ENCODE data around the gene GID4.

DNA sequence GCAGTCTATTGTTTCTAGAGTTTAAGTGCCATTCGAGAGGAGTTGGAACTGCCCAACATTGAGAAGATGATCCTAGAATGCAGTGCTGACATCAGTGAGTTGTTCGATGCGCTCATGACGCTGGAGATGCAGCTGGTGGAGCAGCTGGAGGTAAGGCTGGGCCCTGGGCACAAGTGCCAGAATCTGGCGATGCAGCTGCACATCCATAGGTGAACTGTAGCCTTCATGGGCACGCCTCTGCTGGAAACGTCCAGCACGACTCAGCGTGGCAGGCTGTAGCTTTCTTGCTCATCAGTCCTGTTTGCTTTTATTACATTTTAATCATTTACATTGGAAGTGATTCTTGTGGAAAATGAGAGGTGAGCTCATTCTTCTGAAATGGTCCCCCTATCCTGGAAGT, 34.9 kb upstream of the GID4 start:
- TF ChIP-seq, protein P1, sequence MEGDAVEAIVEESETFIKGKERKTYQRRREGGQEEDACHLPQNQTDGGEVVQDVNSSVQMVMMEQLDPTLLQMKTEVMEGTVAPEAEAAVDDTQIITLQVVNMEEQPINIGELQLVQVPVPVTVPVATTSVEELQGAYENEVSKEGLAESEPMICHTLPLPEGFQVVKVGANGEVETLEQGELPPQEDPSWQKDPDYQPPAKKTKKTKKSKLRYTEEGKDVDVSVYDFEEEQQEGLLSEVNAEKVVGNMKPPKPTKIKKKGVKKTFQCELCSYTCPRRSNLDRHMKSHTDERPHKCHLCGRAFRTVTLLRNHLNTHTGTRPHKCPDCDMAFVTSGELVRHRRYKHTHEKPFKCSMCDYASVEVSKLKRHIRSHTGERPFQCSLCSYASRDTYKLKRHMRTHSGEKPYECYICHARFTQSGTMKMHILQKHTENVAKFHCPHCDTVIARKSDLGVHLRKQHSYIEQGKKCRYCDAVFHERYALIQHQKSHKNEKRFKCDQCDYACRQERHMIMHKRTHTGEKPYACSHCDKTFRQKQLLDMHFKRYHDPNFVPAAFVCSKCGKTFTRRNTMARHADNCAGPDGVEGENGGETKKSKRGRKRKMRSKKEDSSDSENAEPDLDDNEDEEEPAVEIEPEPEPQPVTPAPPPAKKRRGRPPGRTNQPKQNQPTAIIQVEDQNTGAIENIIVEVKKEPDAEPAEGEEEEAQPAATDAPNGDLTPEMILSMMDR (IDR thresholded peaks at IDR 0.05; ENCODE audit: low read depth, low read length) = no peak
- TF ChIP-seq POLR2A (IDR thresholded peaks at IDR 0.05; ENCODE audit: extremely low read depth, insufficient read length) (no peak), MYC (IDR thresholded peaks at IDR 0.05; ENCODE audit: low read depth, low read length) (no peak)
- TF ChIP-seq, protein P2, sequence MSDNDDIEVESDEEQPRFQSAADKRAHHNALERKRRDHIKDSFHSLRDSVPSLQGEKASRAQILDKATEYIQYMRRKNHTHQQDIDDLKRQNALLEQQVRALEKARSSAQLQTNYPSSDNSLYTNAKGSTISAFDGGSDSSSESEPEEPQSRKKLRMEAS (IDR thresholded peaks at IDR 0.05; ENCODE audit: low read depth, low read length) = no peak

Measured in NB4 (cell line).